Activated gamma-delta T cell treated with Interleukin-2 at 50 U/mL for 16 hours (primary cell): ENCODE results near the gene LRIG1.
A peak's percentile ranks its signal among the peaks of the same experiment; 100 is the strongest.

Source experiments
- DNase-seq: peaks from one replicate; pipeline ENCODE4 v3.0.0-alpha.2; 2020

Gene LRIG1

GRCh38 chr3:66413151-66413751 is 87.6 kb downstream of the LRIG1 start:
- DNase-seq = no peak

- no peak for DNase-seq
Measured at GRCh38 chr3:66411961-66412887, 88.6 kb downstream of the LRIG1 start.

GRCh38 chr3:66411474-66411873 is 89.3 kb downstream of the LRIG1 start:
- no peak for DNase-seq

- no peak for DNase-seq
Measured at GRCh38 chr3:66410976-66411375, 89.8 kb downstream of the LRIG1 start.

- no peak for DNase-seq
Measured at GRCh38 chr3:66409771-66410754, 90.8 kb downstream of the LRIG1 start.

GRCh38 chr3:66407611-66408218 is 93.1 kb downstream of the LRIG1 start:
- DNase-seq = peak; percentile 74

GRCh38 chr3:66406831-66407610 is 93.8 kb downstream of the LRIG1 start:
- DNase-seq = no peak

- DNase-seq = no peak
Measured at GRCh38 chr3:66406163-66406562, 94.7 kb downstream of the LRIG1 start.

GRCh38 chr3:66405701-66406091 is 95.1 kb downstream of the LRIG1 start:
- DNase-seq = no peak

- no peak for DNase-seq
Measured at GRCh38 chr3:66404903-66405700, 95.7 kb downstream of the LRIG1 start.

- DNase-seq = no peak
Measured at GRCh38 chr3:66404197-66404596, 96.6 kb downstream of the LRIG1 start.

- no peak for DNase-seq
Measured at GRCh38 chr3:66403323-66403990, 97.4 kb downstream of the LRIG1 start.

GRCh38 chr3:66402596-66403290 is 98.1 kb downstream of the LRIG1 start:
- no peak for DNase-seq

GRCh38 chr3:66401675-66402491 is 98.9 kb downstream of the LRIG1 start:
- DNase-seq = no peak

- no peak for DNase-seq
Measured at GRCh38 chr3:66401157-66401550, 99.7 kb downstream of the LRIG1 start.

- DNase-seq = no peak
Measured at GRCh38 chr3:66400411-66401156, 100.2 kb downstream of the LRIG1 start.

GRCh38 chr3:66399529-66400232 is 101.1 kb downstream of the LRIG1 start:
- no peak for DNase-seq
